ENCODE results near the gene ACTR6. TPM values are rescaled to one million over a fixed set of nuclear protein-coding genes. Genes with fewer than 3 reads are reported as not detected.

The ACTR6 gene
- total RNA-seq (10 to 100 TPM; 18.4 to 25.1 TPM), polyA plus RNA-seq (ENCODE audit: insufficient read length in 6 of 6) (10 to 100 TPM; 32.4 to 42.8 (median 34.0) TPM)
- long read RNA-seq, donor 1, transcript ACTR6-201 (11 exons, 2,464 nt) = major isoform, 6 of 19 reads
- long read RNA-seq, donor 1, partial matches to known transcripts = 12 of 19 reads
- long read RNA-seq, donor 1, other reads (novel, unspliced or antisense) = 0 of 19 reads
- long read RNA-seq, donor 2, transcript ACTR6-201 (11 exons, 2,464 nt) = major isoform, 8 of 26 reads
- long read RNA-seq, donor 2, partial matches to known transcripts = 17 of 26 reads
- long read RNA-seq, donor 2, other reads (novel, unspliced or antisense) = 0 of 26 reads
- long read RNA-seq, donor 3, transcript ACTR6-201 (11 exons, 2,464 nt) = major isoform, 10 of 24 reads
- long read RNA-seq, donor 3, partial matches to known transcripts = 14 of 24 reads
- long read RNA-seq, donor 3, other reads (novel, unspliced or antisense) = 0 of 24 reads
- long read RNA-seq, donor 4, partial matches to known transcripts = 3 of 11 reads
- long read RNA-seq, donor 4, other reads (novel, unspliced or antisense) = 3 of 11 reads
- long read RNA-seq, donor 5, transcript ACTR6-201 (11 exons, 2,464 nt) = major isoform, 7 of 36 reads
- long read RNA-seq, donor 5, partial matches to known transcripts = 29 of 36 reads
- long read RNA-seq, donor 5, other reads (novel, unspliced or antisense) = 0 of 36 reads
- long read RNA-seq, donor 6, transcript ACTR6-201 (11 exons, 2,464 nt) = major isoform, 7 of 15 reads
- long read RNA-seq, donor 6, partial matches to known transcripts = 6 of 15 reads
- long read RNA-seq, donor 6, other reads (novel, unspliced or antisense) = 0 of 15 reads
- long read RNA-seq, donor 7, transcript ACTR6-201 (11 exons, 2,464 nt) = major isoform, 6 of 14 reads
- long read RNA-seq, donor 7, partial matches to known transcripts = 7 of 14 reads
- long read RNA-seq, donor 7, other reads (novel, unspliced or antisense) = 0 of 14 reads
- long read RNA-seq, donor 8, transcript ACTR6-201 (11 exons, 2,464 nt) = major isoform, 11 of 11 reads
- long read RNA-seq, donor 8, partial matches to known transcripts = 0 of 11 reads
- long read RNA-seq, donor 8, other reads (novel, unspliced or antisense) = 0 of 11 reads
- long read RNA-seq, donor 9 = 0 reads
- long read RNA-seq, donor 10, partial matches to known transcripts = 2 of 5 reads
- long read RNA-seq, donor 10, other reads (novel, unspliced or antisense) = 0 of 5 reads
- long read RNA-seq, donor 11, transcript ACTR6-201 (11 exons, 2,464 nt) = major isoform, 14 of 67 reads
- long read RNA-seq, donor 11, partial matches to known transcripts = 53 of 67 reads
- long read RNA-seq, donor 11, other reads (novel, unspliced or antisense) = 0 of 67 reads
- long read RNA-seq, donor 12, transcript ACTR6-201 (11 exons, 2,464 nt) = major isoform, 5 of 21 reads
- long read RNA-seq, donor 12, partial matches to known transcripts = 15 of 21 reads
- long read RNA-seq, donor 12, other reads (novel, unspliced or antisense) = 0 of 21 reads

GRCh38 chr12:100200463-100201181 is at the start of gene ACTR6:
TSS of gene ACTR6 (plus strand) at chr12:100200815. CDS start at chr12:100200852, 37 bp downstream.
- H3K27ac ChIP-seq = peak within 1 kb of the TSS; percentile 74 to 80
- intact Hi-C loops (cut with DNase I) = no loop called here
- H3K4me1 ChIP-seq = peaks cover 3 to 21% of the 10 kb centered on the region in 2 donors
- peaks cover 0 to 5% of the 10 kb centered on the region in 2 donors for H3K36me3 ChIP-seq
- no peaks in the 10 kb centered on the region for H3K9me3 ChIP-seq
- no peak for TF ChIP-seq CTCF (IDR thresholded peaks at IDR 0.05)
- DNase-seq = peak; percentile 95 to 98 (median 97)
- peak; percentile 95 for ATAC-seq
- H3K4me3 ChIP-seq = peak within 1 kb of the TSS; percentile 52 to 83
- H3K27me3 ChIP-seq = no peaks in the 10 kb centered on the region

- DNase-seq = no peak
- Histone ChIP-seq H3K36me3 (no peaks in the 10 kb centered on the region), H3K27me3 (no peaks in the 10 kb centered on the region), H3K27ac (no peak overlapping the region), H3K9me3 (no peaks in the 10 kb centered on the region), H3K4me1 (no peaks in the 10 kb centered on the region), H3K4me3 (no peak overlapping the region)
- no peak for ATAC-seq
- intact Hi-C loops (cut with DNase I) = no loop called here
- no peak for TF ChIP-seq CTCF (IDR thresholded peaks at IDR 0.05)
These were observed 48.8 kb upstream of the ACTR6 start for GRCh38 chr12:100151769-100152168.

GRCh38 chr12:100153131-100153530 is 47.5 kb upstream of the ACTR6 start:
- TF ChIP-seq CTCF (IDR thresholded peaks at IDR 0.05) = no peak

DNA sequence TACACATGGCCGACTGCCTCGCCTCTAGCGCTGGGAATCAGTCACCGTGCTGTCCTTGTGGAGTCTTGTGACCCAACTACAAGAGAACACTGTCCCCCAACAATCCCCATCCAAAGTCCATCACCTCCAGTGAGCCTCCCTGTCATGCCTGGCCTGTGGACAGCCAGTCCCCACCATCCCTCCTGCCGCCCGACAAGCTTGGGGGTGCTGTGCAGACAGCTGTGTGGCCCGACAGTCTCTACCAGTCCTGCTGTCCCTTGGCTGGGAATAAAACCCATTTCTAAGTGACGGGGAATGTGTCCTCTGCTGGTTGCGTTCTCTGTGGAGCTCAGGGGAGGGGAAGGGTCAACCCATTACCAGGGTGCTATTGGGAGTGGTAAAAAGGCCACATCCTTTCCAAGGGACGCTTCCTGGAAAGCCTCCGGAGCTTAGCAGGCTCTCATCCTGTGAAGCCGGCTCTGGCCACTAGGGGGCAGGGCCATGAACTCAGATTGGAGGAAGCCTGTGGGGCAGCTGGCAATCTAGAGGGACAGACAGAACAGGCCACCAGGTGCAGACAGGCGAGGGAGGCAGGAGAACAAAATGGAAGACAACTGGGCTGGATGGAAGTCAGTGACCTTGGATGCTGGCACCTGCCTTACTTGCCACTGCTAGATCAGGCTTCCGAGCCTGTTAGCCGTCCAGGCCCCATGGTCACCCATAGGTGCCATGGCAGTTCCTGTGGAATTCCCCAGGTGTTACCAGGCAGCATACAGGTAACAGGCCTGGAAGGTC is 46.0 kb upstream of the ACTR6 start:
- Histone ChIP-seq H3K4me1 (no peaks in the 10 kb centered on the region), H3K27me3 (no peaks in the 10 kb centered on the region), H3K36me3 (no peaks in the 10 kb centered on the region), H3K9me3 (no peaks in the 10 kb centered on the region), H3K4me3 (no peak overlapping the region), H3K27ac (no peak overlapping the region)
- intact Hi-C loops (cut with DNase I) = no loop called here
- peak in 3 of 4 donors; percentile 36 to 94 (median 74) for DNase-seq
- peak; percentile 82 to 94 for TF ChIP-seq CTCF (IDR thresholded peaks at IDR 0.05)
- ATAC-seq = peak; percentile 85

More at GRCh38 chr12:100153131-100153530, 47.5 kb upstream of the ACTR6 start:
- H3K36me3 ChIP-seq = no peaks in the 10 kb centered on the region
- DNase-seq (no peak), ATAC-seq (no peak)
- H3K27me3 ChIP-seq = no peaks in the 10 kb centered on the region
- no peak overlapping the region for H3K27ac ChIP-seq
- H3K4me3 ChIP-seq = no peak overlapping the region
- no peaks in the 10 kb centered on the region for H3K9me3 ChIP-seq
- H3K4me1 ChIP-seq = no peaks in the 10 kb centered on the region
- intact Hi-C loops (cut with DNase I) = no loop called here

All from left lung (tissue), 14 donors.